GM18867 (cell line): Measurements from ENCODE around the gene ZEB1.
"Not testable (repeated sequence)": the region's sequence is repeated elsewhere in the genome, so short reads cannot be mapped to it uniquely, and the experiment has no call there.

ENCODE experiments used
- ATAC-seq: cut with Tn5 transposase; IDR thresholded peaks from one replicate; pipeline ENCODE4 v1.9.1; 2021; ENCODE audit warnings: mild to moderate bottlenecking, moderate library complexity; ENCODE audit not compliant: unreplicated experiment

The ZEB1 gene

GRCh38 chr10:31362023-31362641, 43.1 kb downstream of the ZEB1 start:
- ATAC-seq = no peak

- not testable (repeated sequence) for ATAC-seq
Observed at GRCh38 chr10:31363696-31364095, 44.7 kb downstream of the ZEB1 start.

- ATAC-seq = not testable (repeated sequence)
Observed at GRCh38 chr10:31364238-31364637, 45.2 kb downstream of the ZEB1 start.

- no peak for ATAC-seq
Observed at GRCh38 chr10:31366703-31367102, 47.7 kb downstream of the ZEB1 start.

- no peak for ATAC-seq
Observed at GRCh38 chr10:31368724-31369123, 49.7 kb downstream of the ZEB1 start.

- ATAC-seq = no peak
Observed at GRCh38 chr10:31372439-31372838, 53.4 kb downstream of the ZEB1 start.

- ATAC-seq = no peak
Observed at GRCh38 chr10:31374146-31374696, 55.2 kb downstream of the ZEB1 start.

- no peak for ATAC-seq
Observed at GRCh38 chr10:31381171-31381570, 62.2 kb downstream of the ZEB1 start.

- no peak for ATAC-seq
Observed at GRCh38 chr10:31381766-31382316, 62.8 kb downstream of the ZEB1 start.

- ATAC-seq = peak; percentile 97
Observed at GRCh38 chr10:31383810-31384588, 65.0 kb downstream of the ZEB1 start.

GRCh38 chr10:31384589-31384949, 65.6 kb downstream of the ZEB1 start:
- ATAC-seq = peak; percentile 23

- ATAC-seq = no peak
Observed at GRCh38 chr10:31390804-31391203, 71.8 kb downstream of the ZEB1 start.

- peak; percentile 73 for ATAC-seq
Observed at GRCh38 chr10:31393844-31394243, 74.8 kb downstream of the ZEB1 start.

- no peak for ATAC-seq
Observed at GRCh38 chr10:31395695-31396094, 76.7 kb downstream of the ZEB1 start.

- no peak for ATAC-seq
Observed at GRCh38 chr10:31396376-31396775, 77.4 kb downstream of the ZEB1 start.

GRCh38 chr10:31397852-31398251, 78.8 kb downstream of the ZEB1 start:
- ATAC-seq = no peak

- ATAC-seq = no peak
Observed at GRCh38 chr10:31399171-31399570, 80.2 kb downstream of the ZEB1 start.

- ATAC-seq = no peak
Observed at GRCh38 chr10:31399631-31400030, 80.6 kb downstream of the ZEB1 start.

- no peak for ATAC-seq
Observed at GRCh38 chr10:31401287-31401686, 82.3 kb downstream of the ZEB1 start.

GRCh38 chr10:31404640-31405039, 85.6 kb downstream of the ZEB1 start:
- no peak for ATAC-seq

- not testable (repeated sequence) for ATAC-seq
Observed at GRCh38 chr10:31405829-31406228, 86.8 kb downstream of the ZEB1 start.

GRCh38 chr10:31412397-31412796, 93.4 kb downstream of the ZEB1 start:
- not testable (repeated sequence) for ATAC-seq
